Fibroblast of upper back skin (primary cell): ENCODE data around the gene CLASP1.
"Not testable (repeated sequence)": the region's sequence is repeated elsewhere in the genome, so short reads cannot be mapped to it uniquely, and the experiment has no call there.

Source experiments
- DNase-seq: peaks from one replicate; pipeline ENCODE4 v3.0.0-alpha.2; 2013

CLASP1 gene

DNA sequence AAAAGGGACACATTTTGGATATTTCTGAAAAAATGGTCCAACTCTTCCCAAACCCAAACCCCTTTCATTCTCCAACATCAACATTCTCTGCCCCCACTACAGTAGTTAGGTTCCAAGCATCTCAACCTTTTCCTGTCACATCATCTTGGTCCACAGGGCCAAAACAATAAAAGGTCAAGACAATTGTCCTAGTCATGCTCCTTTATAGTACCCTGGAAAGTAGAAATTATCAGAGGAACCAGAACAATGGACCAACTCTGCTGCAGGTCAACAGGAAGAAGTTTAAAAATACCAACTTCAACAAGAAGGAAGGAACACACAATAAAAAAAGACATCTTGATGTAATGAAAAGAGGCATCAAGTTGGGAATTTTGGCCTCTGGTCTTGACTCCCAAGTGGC, 36.1 kb downstream of the CLASP1 start:
- DNase-seq, result no peak

DNA sequence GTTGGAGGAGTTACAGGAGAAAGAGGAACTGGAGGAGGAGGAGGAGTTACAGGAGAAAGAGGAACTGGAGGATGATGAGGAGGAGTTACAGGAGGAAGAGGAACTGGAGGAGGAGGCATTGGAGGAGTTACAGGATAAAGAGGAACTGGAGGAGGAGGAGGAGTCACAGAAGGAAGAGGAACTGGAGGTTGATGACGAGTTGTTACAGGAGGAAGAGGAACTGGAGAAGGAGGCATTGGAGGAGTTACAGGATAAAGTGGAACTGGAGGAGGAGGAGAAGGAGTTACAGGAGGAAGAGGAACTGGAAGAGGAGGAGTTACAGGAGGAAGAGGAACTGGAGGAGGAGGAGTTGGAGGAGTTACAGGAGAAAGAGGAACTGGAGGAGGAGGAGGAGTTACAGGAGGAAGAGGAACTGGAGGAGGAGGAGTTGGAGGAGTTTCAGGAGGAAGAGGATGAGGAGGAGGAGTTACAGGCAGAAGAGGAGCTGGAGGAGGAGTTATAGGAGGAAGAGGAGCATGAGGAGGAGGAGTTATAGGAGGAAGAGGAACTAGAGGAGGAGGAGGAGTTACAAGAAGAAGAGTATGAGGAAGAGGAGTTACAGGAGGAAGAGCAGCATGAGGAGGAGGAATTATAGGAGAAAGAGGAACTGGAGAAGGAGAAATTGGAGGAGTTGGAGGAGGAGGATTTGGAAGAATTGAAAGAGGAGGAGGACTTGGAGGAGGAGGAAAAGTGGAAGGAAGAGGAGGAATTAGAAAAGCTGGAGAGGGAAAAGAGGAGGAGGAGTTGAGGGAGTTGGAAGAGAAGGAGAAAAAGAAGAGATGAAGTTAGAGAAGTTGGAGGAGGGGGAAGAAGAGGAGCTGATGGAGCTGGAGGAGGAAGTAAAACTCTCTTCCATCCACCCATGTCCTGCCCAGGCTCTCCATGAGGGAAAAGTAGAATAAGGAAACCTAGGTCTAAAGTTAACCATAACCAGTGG, 37.2 kb downstream of the CLASP1 start:
- no peak for DNase-seq

DNA sequence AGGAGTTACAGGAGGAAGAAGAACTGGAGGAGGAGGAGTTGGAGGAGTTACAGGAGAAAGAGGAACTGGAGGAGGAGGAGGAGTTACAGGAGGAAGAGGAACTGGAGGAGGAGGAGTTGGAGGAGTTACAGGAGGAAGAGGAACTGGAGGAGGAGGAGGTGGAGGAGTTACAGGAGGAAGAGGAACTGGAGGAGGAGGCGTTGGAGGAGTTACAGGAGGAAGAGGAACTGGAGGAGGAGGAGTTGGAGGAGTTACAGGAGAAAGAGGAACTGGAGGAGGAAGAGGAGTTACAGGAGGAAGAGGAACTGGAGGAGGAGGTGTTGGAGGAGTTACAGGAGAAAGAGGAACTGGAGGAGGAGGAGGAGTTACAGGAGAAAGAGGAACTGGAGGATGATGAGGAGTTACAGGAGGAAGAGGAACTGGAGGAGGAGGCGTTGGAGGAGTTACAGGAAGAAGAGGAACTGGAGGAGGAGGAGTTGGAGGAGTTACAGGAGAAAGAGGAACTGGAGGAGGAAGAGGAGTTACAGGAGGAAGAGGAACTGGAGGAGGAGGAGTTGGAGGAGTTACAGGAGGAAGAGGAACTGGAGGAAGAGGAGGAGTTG, 38.1 kb downstream of the CLASP1 start:
- DNase-seq, result not testable (repeated sequence)

DNA sequence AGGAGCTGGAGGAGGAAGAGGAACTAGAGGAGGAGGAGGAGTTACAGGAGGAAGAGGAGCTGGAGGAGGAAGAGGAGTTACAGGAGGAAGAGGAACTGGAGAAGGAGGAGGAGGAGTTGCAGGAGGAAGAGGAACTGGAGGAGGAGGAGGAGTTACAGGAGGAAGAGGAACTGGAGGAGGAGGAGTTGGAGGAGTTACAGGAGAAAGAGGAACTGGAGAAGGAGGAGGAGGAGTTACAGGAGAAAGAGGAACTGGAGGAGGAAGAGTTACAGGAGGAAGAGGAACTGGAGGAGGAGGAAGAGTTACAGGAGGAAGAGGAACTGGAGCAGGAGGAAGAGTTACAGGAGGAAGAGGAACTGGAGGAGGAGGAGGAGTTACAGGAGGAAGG, 38.8 kb downstream of the CLASP1 start:
- DNase-seq, result not testable (repeated sequence)

DNA sequence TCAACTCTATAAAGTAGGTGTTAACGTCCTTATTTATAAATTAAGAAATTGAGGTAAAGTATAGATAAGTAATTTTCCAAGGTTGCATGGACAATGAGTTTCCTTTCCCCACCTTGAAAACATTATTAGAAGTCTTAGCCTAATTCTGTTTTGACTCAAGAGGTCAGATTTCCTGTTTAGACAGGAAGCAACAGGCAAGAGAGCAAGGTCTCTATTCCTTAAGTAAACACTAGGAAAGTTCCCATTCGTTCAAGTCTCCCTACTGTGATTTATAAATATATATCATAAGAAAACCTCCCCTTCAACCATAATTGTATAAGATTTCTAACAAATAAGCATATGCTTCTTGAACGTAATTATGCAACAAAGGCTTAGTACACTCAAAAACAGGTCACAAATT, 40.3 kb downstream of the CLASP1 start:
- DNase-seq, result no peak

DNA sequence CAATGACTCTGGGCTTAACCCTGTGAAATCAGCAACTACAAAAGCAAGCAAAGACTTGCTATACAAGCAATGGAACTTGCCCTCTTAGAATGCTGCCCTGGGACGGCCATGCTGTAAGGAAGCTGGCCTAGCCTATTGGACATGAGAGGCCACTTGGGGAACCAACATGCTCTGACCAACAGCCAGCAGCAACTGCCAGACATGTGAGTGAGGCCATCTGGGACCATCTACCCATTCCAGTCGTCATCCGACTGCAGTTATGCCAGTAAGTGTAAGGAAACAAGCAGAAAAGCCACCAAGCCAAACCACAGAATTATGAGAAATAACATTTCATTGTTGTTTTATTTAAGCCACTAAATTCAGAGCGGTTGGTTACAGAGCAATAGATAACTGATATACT, 40.9 kb downstream of the CLASP1 start:
- no peak for DNase-seq

DNA sequence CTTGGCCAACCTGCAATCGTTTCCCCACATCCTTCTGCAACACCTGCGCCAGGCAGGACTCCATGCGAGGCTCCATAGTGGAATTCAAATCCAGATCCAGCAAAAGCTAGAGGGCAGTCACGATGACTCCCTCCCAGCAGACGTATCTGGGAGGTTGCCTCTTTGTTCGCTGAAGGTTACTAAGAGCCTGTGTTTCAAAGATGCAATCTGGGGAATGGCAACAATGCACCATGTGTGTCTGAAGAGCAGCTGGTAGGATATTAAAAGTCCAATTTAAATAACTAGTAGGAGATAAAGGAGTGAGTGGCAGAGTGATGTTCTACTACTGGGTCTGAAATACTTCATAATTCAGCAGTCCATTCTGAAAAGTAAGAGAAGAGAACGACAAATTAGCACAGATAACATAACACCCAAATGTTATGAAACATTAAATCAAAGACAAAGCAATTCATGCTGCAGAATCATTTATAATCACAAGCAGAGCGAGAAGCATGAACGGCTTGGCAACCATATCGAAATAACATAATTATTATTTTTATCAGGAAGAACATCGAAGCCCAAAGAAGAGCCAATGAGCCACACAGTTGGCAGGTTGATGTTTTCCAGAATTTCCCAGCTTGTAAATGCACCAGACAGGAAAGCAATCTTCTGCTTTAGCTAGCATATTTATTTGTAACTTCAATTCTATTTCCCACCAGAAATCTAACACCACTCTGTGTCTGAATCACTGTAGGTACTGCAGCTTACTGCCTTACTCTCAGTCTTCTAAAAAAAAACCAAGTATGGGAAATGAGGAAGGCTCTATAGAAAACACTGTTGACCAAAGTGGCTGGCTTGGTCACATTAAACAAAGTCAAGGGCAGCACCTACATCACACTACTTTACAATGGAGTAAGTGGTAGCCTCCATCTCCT, 43.2 kb downstream of the CLASP1 start:
- no peak for DNase-seq

DNA sequence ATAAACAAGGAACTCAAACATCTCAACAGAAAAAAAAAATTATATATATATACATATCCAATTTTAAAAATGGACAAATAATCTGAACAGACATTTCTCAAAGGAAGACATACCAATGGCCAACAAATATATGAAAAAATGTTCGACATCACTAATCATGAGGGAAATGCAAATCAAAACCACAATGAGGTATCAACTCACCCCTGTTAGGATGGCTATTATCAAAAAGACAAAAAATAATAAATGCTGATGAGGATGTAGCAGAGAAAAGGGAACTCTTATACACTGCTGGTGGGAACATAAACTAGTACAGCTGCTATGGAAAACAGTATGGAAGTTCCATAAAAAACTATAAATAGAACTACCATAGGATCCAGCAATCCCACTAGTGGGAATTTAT, 46.1 kb downstream of the CLASP1 start:
- DNase-seq, result no peak

DNA sequence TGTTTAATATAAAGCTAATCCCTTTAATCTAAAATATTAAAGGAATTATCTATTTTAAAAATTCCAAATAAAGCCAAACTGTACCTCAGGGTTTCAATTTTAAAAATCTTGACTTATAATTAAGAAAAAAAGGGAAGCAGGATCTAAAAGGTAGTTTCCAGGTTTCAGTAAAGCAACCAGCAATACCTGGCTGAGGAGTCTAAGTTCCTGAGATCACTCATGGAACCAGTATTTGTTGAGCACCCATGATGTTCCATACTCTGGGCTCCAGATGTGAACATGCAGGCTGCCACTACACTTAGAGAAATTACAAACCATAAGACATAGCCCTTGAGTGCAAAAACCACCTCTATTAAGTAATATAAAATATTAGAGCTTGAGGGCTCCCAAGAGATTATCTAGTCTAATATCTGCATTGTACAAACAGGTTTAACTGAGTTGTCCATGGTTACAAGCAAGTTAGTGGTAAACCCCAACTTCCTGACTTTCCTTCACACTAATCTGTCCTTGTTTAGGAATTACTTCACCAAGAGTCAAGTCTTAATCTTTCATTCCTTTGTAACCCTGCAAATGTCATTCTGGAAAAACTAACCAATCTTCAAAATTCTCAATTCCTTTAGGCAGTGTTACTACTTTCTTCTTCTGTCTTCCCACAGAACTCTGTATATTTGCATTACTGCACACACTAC, 49.2 kb downstream of the CLASP1 start:
- no peak for DNase-seq

DNA sequence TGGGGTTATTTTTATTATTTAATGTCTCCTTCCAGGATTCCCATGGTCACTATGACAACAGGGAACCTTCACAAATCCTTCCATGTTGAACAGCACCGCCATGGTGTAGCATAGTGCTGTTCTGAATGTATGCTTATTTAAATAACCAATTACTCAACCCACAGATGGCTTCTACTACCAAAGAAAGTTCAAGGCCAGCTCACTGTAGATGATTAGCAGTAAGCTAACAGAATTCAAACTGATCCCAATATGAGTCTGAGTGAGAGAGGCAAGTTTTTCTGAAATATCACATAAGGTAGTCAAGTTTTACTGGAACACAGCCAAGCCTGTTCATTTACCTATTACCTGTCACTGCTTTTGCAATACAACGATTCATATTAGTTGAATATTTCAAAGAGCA, 51.2 kb downstream of the CLASP1 start:
- DNase-seq, result no peak

DNA sequence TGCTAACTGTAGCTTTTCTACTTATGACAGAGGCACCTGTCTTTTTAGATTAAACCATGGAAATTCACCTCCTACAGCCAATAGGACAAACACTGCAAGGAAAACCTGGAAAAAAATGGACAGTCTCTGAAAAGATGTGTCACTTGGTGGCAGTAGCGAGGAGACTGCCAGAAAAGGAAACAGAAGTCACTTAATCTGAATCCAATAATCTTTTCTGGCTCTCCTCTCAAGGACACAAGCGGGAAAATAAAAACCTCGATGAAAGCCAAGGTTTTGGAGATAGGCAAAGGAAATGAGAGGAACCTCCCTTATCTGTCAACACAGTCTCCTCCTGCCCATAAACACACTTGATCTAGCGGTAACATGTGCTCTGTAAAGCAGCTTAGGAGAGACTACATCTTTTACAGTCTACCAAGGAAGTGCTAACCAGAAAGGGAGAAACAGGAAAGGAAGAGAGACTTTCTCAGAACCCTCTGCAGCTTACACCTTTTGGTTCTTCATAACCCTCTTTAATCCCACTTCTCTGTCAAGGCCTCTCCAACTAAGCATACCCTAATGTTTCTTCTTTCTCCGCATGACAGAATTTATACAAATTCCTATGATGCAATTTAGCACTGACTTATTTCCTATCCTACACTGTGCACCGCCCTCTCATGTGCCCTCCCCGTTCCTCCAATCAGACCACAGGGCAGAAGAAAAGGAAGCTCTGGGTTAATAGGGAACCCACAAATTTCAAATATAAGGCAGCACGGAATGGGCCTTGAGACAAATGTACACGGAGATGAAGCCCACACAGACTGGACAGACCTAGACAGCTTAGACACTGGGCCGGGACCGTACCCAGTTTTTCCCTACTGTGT, 52.8 kb downstream of the CLASP1 start:
- peak; percentile 63 for DNase-seq

DNA sequence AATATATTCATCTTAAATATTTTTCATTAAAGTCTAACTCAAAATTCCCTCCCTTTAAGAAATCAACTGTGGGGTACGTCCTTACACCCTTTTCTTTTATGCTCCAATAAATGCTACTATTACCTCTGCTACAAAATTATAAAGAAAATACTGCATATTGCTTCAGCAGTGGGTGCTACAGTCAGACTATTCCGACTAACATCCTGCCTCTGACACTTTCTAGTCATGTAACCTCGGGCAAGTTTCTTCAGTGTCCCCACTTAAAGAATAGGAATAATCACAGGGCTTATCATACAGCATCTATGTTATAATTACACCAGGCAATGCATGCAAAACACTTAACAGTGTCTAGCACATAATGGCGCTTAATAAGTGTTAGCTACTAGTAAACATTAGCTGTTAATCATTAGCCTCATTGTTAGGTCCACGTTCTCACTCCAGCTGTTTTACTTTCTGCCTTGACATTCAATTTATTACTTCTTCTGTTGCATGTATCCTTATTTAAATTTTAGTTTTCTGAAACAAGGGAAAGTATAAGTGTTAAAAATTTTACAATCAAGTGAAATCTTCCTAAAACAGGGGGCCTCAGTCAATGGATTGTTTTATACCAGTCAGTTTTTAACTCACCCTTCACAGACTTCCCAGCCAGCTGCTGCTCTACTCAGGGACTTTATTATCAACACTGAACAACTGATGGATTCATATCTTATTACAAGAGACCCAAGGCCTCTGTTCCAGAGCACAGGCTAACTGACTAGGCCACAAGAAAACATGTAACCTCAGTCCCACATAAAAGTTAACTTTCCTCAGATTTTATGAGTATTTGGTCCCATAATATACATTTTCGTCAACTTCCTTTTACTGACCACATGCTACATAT, 54.0 kb downstream of the CLASP1 start:
- DNase-seq, result no peak

DNA sequence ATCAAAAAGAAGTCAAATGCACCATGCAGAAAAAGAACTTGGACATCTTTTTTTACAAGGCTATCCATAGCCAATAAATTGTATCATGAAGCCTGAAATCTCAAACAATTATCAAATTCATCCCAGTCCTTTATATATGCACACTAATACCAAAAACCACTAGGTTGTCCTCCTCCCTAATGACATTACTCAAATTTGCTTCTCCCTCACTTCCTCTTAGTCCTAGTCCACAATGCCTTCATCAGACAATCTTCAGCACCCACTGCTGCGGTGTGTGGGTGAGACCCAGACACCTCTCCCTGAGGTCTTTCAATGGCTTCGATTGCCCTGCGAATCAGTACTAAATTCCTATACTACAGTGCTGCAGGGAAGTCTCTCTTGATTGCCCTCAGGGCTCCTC, 58.1 kb downstream of the CLASP1 start:
- no peak for DNase-seq

DNA sequence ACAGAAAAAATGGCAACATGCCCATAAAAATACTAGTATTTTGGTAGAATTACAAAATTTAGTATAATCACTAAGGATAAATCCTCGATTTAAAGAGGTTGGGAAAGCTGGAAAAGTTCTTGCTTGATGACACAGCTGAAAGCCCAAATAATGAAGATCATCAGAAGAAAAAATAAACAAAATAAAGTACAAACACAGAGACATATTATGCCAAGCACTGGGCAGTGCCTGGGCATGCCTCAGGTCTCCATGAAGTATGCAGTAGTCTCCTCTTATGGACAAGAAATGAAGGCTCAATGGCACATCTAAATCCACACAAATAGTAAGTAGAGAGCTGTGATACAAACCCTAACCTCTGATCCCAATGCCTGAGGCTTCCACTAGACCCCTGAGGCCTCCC, 60.9 kb downstream of the CLASP1 start:
- no peak for DNase-seq

DNA sequence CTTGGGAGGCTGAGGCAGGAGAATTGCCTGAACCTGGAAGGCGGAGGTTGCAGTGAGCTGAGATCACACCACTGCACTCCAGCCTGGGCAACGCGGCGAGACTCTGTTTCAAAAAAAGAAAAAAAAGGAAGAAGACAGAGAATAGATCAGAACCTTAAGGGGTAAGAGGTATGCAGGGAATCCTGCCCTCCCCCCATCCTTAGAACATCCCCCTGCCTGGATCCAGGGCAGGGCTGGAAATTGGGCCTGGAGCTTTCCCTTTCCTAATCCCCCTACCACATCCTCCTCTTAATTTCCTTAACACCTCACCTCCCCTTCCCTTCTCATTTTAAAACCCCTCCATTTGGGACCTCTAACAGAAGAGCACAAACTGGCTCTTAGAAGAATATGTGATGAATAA, 62.1 kb downstream of the CLASP1 start:
- DNase-seq, result no peak

DNA sequence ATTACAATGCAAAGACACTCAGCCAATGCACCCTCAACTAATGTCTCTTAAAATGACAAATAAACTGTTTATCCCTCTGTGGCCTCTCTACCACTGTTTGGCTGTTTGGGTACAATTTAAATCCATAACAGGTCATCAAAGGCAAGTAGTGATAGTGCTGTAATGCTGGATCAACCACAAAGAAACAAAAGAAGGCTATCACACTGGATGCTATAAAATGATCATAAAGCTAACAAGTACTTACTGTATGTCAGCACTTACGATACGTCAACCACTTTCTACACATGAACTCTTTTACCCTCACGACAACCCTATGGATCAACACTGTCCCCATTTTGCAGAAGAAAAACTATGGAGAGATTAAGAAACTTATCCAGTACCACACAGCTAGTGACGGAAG, 64.5 kb downstream of the CLASP1 start:
- no peak for DNase-seq

DNA sequence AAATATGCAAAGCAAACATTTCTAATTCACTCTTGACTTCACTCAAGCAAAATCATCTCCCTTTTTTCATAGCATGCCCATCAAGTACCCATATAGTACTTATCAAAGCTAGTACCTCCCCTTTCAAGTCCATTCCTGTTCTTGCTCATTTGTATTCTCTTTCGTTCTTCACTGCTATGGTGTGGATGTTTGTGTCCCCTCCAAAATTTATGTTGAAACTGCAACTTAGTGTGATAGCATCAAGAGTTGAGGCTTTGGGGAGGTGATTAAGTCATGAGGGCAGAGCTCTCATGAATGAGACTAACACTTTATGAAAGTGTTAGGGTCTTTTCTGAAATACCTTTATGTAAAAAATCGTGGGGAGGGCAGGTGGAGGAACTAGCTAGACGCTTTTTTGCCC, 65.7 kb downstream of the CLASP1 start:
- DNase-seq, result no peak

DNA sequence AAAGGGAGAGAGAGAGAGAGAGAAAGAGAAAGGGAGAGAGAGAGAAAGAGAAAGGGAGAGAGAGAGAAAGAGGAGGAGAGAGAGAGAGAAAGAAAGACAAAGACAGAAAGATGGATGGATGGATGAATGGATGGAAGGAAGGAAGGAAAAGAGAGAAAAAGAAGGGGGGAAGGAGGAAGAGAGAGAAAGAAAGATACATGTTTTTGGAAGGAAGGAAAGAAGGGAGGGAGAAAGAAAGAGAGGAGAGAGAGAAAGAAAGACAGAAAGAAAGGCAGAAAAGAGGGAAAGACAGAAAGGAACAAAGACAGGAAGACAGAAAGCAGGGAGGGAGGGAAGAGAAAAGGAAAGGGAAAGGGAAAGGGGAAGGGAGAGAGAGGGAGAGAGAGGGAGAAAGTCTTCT, 67.0 kb downstream of the CLASP1 start:
- no peak for DNase-seq

DNA sequence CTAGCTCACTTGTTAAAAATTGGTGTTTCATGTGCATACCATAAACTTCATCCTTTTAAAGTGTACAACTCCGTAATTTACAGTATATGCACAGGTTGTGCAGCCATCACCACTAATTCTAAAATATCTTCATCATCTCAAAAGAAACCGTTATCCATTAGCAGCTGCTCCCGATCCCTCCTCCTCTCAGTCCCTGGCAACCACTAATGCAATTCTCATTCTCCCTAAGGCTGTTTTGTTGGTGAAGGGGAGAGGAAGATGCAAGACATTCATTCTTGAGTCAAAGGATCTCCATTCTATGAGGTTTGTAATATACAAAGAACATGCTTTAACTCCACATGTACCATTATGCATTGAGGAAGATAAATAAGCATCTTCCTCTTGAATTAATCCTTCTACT, 70.0 kb downstream of the CLASP1 start:
- no peak for DNase-seq

DNA sequence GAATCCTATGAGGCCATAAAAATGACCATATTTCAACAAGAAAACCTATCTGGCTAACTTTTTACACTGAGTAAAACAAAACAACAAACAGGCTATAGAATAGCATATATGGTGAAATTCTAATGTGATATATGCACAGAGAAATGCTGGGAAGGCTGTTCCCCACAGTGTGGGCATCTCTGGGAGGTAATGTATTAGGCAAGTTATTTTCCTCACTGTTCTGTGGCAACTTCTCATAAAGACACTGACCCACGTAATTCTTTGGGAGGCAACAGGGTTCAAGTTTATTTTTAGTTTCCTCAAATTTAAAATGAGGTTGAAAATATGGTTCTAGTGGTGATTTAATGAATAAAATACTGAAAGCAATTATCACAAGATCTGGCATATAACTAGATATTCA, 71.9 kb downstream of the CLASP1 start:
- DNase-seq, result no peak

DNA sequence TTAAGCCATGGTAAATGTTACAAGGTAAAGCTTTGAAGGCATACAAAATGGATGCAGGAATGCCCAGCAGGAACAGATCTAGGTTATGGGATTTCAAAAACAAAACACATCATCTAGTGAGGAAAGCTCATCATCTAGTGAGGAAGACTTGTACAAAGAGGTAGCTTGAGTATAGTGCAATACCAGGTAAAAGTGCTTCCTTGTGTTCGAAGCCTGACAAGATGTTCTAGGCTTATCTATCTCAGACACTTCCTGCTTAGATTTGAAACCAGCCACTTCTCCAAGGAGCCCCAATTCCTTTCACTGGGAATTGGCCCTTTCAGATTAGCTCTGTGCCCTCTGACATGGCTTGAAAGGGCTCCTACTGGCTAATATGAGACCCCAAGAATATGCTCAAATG, 73.0 kb downstream of the CLASP1 start:
- no peak for DNase-seq
